OCI-LY7 (cell line): ENCODE measurements around the gene NXN.
"Not testable (repeated sequence)": the region's sequence is repeated elsewhere in the genome, so short reads cannot be mapped to it uniquely, and the experiment has no call there.

Source experiments
- CTCF ChIP-seq: fragments of 200-600 bp; sonication (generic); conservative IDR thresholded peaks from 2 replicates; pipeline ENCODE4 v1.5.1; 2014; ENCODE audit warnings: mild to moderate bottlenecking, antibody characterized with exemption, low read length, moderate library complexity, mixed read lengths
- EZH2phosphoT487 ChIP-seq: fragments of 200-600 bp; sonication (generic); IDR thresholded peaks from 2 replicates; pipeline ENCODE4 v1.6.1; 2018; ENCODE audit warnings: low read depth, borderline replicate concordance, mild to moderate bottlenecking, mixed run types, antibody characterized with exemption, low read length, moderate library complexity, mixed read lengths

- TF ChIP-seq CTCF, EZH2phosphoT487: not testable (repeated sequence)
These were observed 189.4 kb downstream of the NXN start for GRCh38 chr17:789931-790873.
